Mucosa of stomach (tissue), 1 donor: ENCODE measurements around the gene POGLUT2.

ENCODE experiments used
- H3K27me3 ChIP-seq: one replicate; pipeline ENCODE4 v1.7.0; 2013; ENCODE audit warnings: mild to moderate bottlenecking, low read length; ENCODE audit not compliant: control insufficient read depth, insufficient read depth
- H3K36me3 ChIP-seq: one replicate; pipeline ENCODE4 v1.7.0; 2013; ENCODE audit warnings: low read length; ENCODE audit not compliant: control insufficient read depth, insufficient read depth
- H3K4me1 ChIP-seq: one replicate; pipeline ENCODE4 v1.7.0; 2013; ENCODE audit warnings: mild to moderate bottlenecking, low read length; ENCODE audit not compliant: control insufficient read depth, insufficient read depth
- H3K4me3 ChIP-seq: one replicate; pipeline ENCODE4 v1.7.0; 2013; ENCODE audit warnings: low read length
- H3K9ac ChIP-seq: one replicate; pipeline ENCODE4 v1.7.0; 2013; ENCODE audit warnings: mild to moderate bottlenecking, low read length, moderate library complexity
- H3K9me3 ChIP-seq: one replicate; pipeline ENCODE4 v1.7.0; 2013; ENCODE audit warnings: mild to moderate bottlenecking, low read length, moderate library complexity; ENCODE audit not compliant: control insufficient read depth
- donor health status: Pancreatic carcinoma.

POGLUT2 gene

GRCh38 chr13:102757006-102757405 is 41.8 kb downstream of the POGLUT2 start:
- Histone ChIP-seq H3K4me1 (no peaks in the 10 kb centered on the region), H3K27me3 (no peaks in the 10 kb centered on the region), H3K4me3 (no peak overlapping the region), H3K9ac (no peak overlapping the region), H3K9me3 (no peaks in the 10 kb centered on the region), H3K36me3 (no peaks in the 10 kb centered on the region)

GRCh38 chr13:102751886-102752285 is 46.9 kb downstream of the POGLUT2 start:
- no peaks in the 10 kb centered on the region for H3K4me1 ChIP-seq
- no peak overlapping the region for H3K4me3 ChIP-seq
- no peaks in the 10 kb centered on the region for H3K9me3 ChIP-seq
- no peaks in the 10 kb centered on the region for H3K36me3 ChIP-seq
- H3K9ac ChIP-seq: no peak overlapping the region
- H3K27me3 ChIP-seq: no peaks in the 10 kb centered on the region

- H3K27me3 ChIP-seq: no peaks in the 10 kb centered on the region
- H3K4me1 ChIP-seq: no peaks in the 10 kb centered on the region
- H3K36me3 ChIP-seq: no peaks in the 10 kb centered on the region
- H3K9me3 ChIP-seq: no peaks in the 10 kb centered on the region
- no peak overlapping the region for H3K9ac ChIP-seq
- no peak overlapping the region for H3K4me3 ChIP-seq
These were observed 56.3 kb downstream of the POGLUT2 start for GRCh38 chr13:102742506-102742905.

DNA sequence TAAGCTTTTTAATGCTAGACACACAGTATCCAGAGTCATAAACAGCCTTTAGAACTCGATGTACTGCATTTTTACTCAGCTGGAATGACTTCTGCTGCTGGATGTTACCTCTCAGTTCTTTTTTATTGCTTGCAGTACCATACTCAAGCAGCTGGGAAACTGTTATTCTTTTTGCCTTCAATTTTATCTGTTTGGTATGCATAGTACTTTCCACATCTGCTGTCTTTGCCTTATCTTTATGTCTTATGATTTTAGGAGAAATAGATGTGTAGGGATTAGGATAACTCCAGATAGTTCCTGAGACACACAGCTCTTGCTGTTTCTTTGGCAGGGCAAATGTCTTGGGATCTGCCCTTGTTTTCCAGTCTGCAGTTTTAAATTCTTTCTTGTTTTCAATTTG is 56.7 kb downstream of the POGLUT2 start:
- no peaks in the 10 kb centered on the region for H3K27me3 ChIP-seq
- H3K36me3 ChIP-seq: no peaks in the 10 kb centered on the region
- no peaks in the 10 kb centered on the region for H3K4me1 ChIP-seq
- no peak overlapping the region for H3K9ac ChIP-seq
- no peaks in the 10 kb centered on the region for H3K9me3 ChIP-seq
- H3K4me3 ChIP-seq: no peak overlapping the region
